GM12872 (cell line): ENCODE measurements around the gene GALNT10.

Experiments
- CTCF ChIP-seq: IDR thresholded peaks from 3 replicates; pipeline ENCODE4 v1.5.1; 2011; ENCODE audit warnings: low read depth, mild to moderate bottlenecking, low read length, moderate library complexity; ENCODE audit not compliant: insufficient read depth

The GALNT10 gene

GRCh38 chr5:154267516-154267915 is 77.0 kb downstream of the GALNT10 start:
- no peak for TF ChIP-seq CTCF

GRCh38 chr5:154268073-154268472 is 77.5 kb downstream of the GALNT10 start:
- no peak for TF ChIP-seq CTCF

GRCh38 chr5:154269414-154269813 is 78.9 kb downstream of the GALNT10 start:
- no peak for TF ChIP-seq CTCF

GRCh38 chr5:154271466-154271865 is 80.9 kb downstream of the GALNT10 start:
- no peak for TF ChIP-seq CTCF

GRCh38 chr5:154271936-154272514 is 81.5 kb downstream of the GALNT10 start:
- no peak for TF ChIP-seq CTCF

- no peak for TF ChIP-seq CTCF
Observed at GRCh38 chr5:154273028-154273617, 82.6 kb downstream of the GALNT10 start.

- TF ChIP-seq CTCF = no peak
Observed at GRCh38 chr5:154273963-154274827, 83.7 kb downstream of the GALNT10 start.
